Stimulated activated naive B cell treated with anti-CD40 and anti-IgM and Interleukin-4, amounts not matched to agents 10 μg/mL and 1 μg/mL and 100 μg/mL, for 72 hours (primary cell): ENCODE data around the gene CALCR.

ENCODE experiments used
- ATAC-seq, 2 donors: fragments of 150-1000 bp; cut with Tn5 transposase; replicated peaks; 2 replicates each; pipeline ENCODE4 v1.10.0; 2021; ENCODE audit warnings: moderate library complexity in 1 of 2
- DNase-seq: peaks from one replicate; pipeline ENCODE4 v3.0.0; 2021
- H3K27ac Mint-ChIP-seq: one replicate; pipeline ENCODE4 v1.8.0; 2022; ENCODE audit warnings: mild to moderate bottlenecking, mixed read lengths
- H3K27me3 Mint-ChIP-seq, 2 donors: one replicate each; pipeline ENCODE4 v1.8.0; 2022; ENCODE audit warnings: mixed read lengths in 2 of 2
- H3K36me3 Mint-ChIP-seq, 2 donors: one replicate each; pipeline ENCODE4 v1.8.0; 2022; ENCODE audit warnings: mixed read lengths in 2 of 2, mild to moderate bottlenecking in 1 of 2
- H3K4me1 Mint-ChIP-seq, 2 donors: one replicate each; pipeline ENCODE4 v1.8.0; 2022; ENCODE audit warnings: mixed read lengths in 2 of 2, mild to moderate bottlenecking in 1 of 2
- H3K4me3 Mint-ChIP-seq, 2 donors: one replicate each; pipeline ENCODE4 v1.8.0; 2022; ENCODE audit warnings: mild to moderate bottlenecking in 2 of 2, mixed read lengths in 2 of 2, moderate library complexity in 1 of 2
- H3K9me3 Mint-ChIP-seq, 2 donors: one replicate each; pipeline ENCODE4 v1.8.0; 2022; ENCODE audit warnings: mixed read lengths in 2 of 2, mild to moderate bottlenecking in 1 of 2

CALCR gene

GRCh38 chr7:93578762-93579161, 4.2 kb upstream of the CALCR start:
- DNase-seq (no peak), ATAC-seq (no peak)
- no peaks in the 10 kb centered on the region for H3K36me3 Mint-ChIP-seq
- H3K9me3 Mint-ChIP-seq = no peaks in the 10 kb centered on the region
- no peak overlapping the region for H3K27ac Mint-ChIP-seq
- H3K4me3 Mint-ChIP-seq = no peak overlapping the region
- H3K27me3 Mint-ChIP-seq = peaks cover 49 to 50% of the 10 kb centered on the region in 2 donors
- H3K4me1 Mint-ChIP-seq = peaks cover 12 to 23% of the 10 kb centered on the region in 2 donors

- no peak overlapping the region for H3K27ac Mint-ChIP-seq
- H3K27me3 Mint-ChIP-seq = peaks cover 42 to 51% of the 10 kb centered on the region in 2 donors
- no peak for DNase-seq
These were observed 1.3 kb upstream of the CALCR start for GRCh38 chr7:93575555-93576399.

GRCh38 chr7:93574269-93574645, 267 bp downstream of the CALCR start:
- no peak overlapping the region for H3K27ac Mint-ChIP-seq
- H3K9me3 Mint-ChIP-seq = no peaks in the 10 kb centered on the region
- H3K36me3 Mint-ChIP-seq = no peaks in the 10 kb centered on the region
- DNase-seq = no peak
- H3K4me3 Mint-ChIP-seq = peak overlapping the region; percentile 57 to 66
- H3K27me3 Mint-ChIP-seq = peaks cover 49 to 58% of the 10 kb centered on the region in 2 donors
- H3K4me1 Mint-ChIP-seq = peaks cover 12 to 23% of the 10 kb centered on the region in 2 donors
- no peak for ATAC-seq

More at GRCh38 chr7:93575555-93576399, 1.3 kb upstream of the CALCR start:
- Mint-ChIP-seq H3K4me1 (peaks cover 12 to 23% of the 10 kb centered on the region in 2 donors), H3K4me3 (peak overlapping the region; percentile 57 to 66), H3K36me3 (no peaks in the 10 kb centered on the region), H3K9me3 (no peaks in the 10 kb centered on the region)
- ATAC-seq = no peak

- H3K36me3 Mint-ChIP-seq = no peaks in the 10 kb centered on the region
- H3K4me1 Mint-ChIP-seq = peaks cover 2 to 8% of the 10 kb centered on the region in 2 donors
- DNase-seq = no peak
- no peaks in the 10 kb centered on the region for H3K9me3 Mint-ChIP-seq
- no peak for ATAC-seq
- peaks cover 22 to 31% of the 10 kb centered on the region in 2 donors for H3K27me3 Mint-ChIP-seq
- no peak overlapping the region for H3K4me3 Mint-ChIP-seq
- no peak overlapping the region for H3K27ac Mint-ChIP-seq
These were observed 5.3 kb downstream of the CALCR start for GRCh38 chr7:93569189-93569588.

- no peaks in the 10 kb centered on the region for H3K36me3 Mint-ChIP-seq
- DNase-seq (no peak), ATAC-seq (no peak)
- no peak overlapping the region for H3K4me3 Mint-ChIP-seq
- H3K27ac Mint-ChIP-seq = no peak overlapping the region
- H3K9me3 Mint-ChIP-seq = no peaks in the 10 kb centered on the region
- peaks cover 6 to 22% of the 10 kb centered on the region in 2 donors for H3K4me1 Mint-ChIP-seq
- peaks cover 19 to 20% of the 10 kb centered on the region in 2 donors for H3K27me3 Mint-ChIP-seq
These were observed 7.6 kb downstream of the CALCR start for GRCh38 chr7:93566876-93567275.

GRCh38 chr7:93563584-93563983, 10.9 kb downstream of the CALCR start:
- ATAC-seq = peak; percentile 42 to 48
- peaks cover 19 to 37% of the 10 kb centered on the region in 2 donors for H3K4me1 Mint-ChIP-seq
- no peak overlapping the region for H3K27ac Mint-ChIP-seq
- no peak overlapping the region for H3K4me3 Mint-ChIP-seq
- H3K36me3 Mint-ChIP-seq = no peaks in the 10 kb centered on the region
- DNase-seq = no peak
- H3K9me3 Mint-ChIP-seq = no peaks in the 10 kb centered on the region
- H3K27me3 Mint-ChIP-seq = peaks cover 5 to 6% of the 10 kb centered on the region in 2 donors

GRCh38 chr7:93562936-93563335, 11.6 kb downstream of the CALCR start:
- ATAC-seq (no peak), DNase-seq (no peak)
- no peak overlapping the region for H3K4me3 Mint-ChIP-seq
- peaks cover 19 to 39% of the 10 kb centered on the region in 2 donors for H3K4me1 Mint-ChIP-seq
- H3K27me3 Mint-ChIP-seq = no peaks in the 10 kb centered on the region
- no peak overlapping the region for H3K27ac Mint-ChIP-seq
- no peaks in the 10 kb centered on the region for H3K9me3 Mint-ChIP-seq
- H3K36me3 Mint-ChIP-seq = no peaks in the 10 kb centered on the region

GRCh38 chr7:93562106-93562505, 12.4 kb downstream of the CALCR start:
- Mint-ChIP-seq H3K27me3 (no peaks in the 10 kb centered on the region), H3K4me3 (no peak overlapping the region), H3K4me1 (peaks cover 19 to 37% of the 10 kb centered on the region in 2 donors), H3K27ac (no peak overlapping the region), H3K9me3 (no peaks in the 10 kb centered on the region), H3K36me3 (no peaks in the 10 kb centered on the region)
- no peak for DNase-seq
- no peak for ATAC-seq

- H3K4me3 Mint-ChIP-seq = peak overlapping the region; percentile 51 to 56
- H3K9me3 Mint-ChIP-seq = no peaks in the 10 kb centered on the region
- DNase-seq (no peak), ATAC-seq (peak; percentile 94 to 95)
- H3K4me1 Mint-ChIP-seq = peaks cover 18 to 32% of the 10 kb centered on the region in 2 donors
- H3K27ac Mint-ChIP-seq = peak overlapping the region; percentile 70
- no peaks in the 10 kb centered on the region for H3K36me3 Mint-ChIP-seq
- H3K27me3 Mint-ChIP-seq = no peaks in the 10 kb centered on the region
These were observed 14.7 kb downstream of the CALCR start for GRCh38 chr7:93559639-93560491.

- no peak overlapping the region for H3K4me3 Mint-ChIP-seq
- H3K27ac Mint-ChIP-seq = peak overlapping the region; percentile 38
- ATAC-seq = peak; percentile 45 to 54
- no peaks in the 10 kb centered on the region for H3K36me3 Mint-ChIP-seq
- H3K4me1 Mint-ChIP-seq = peaks cover 18 to 30% of the 10 kb centered on the region in 2 donors
- no peaks in the 10 kb centered on the region for H3K27me3 Mint-ChIP-seq
- no peaks in the 10 kb centered on the region for H3K9me3 Mint-ChIP-seq
- no peak for DNase-seq
These were observed 15.6 kb downstream of the CALCR start for GRCh38 chr7:93558705-93559614.

- H3K4me1 Mint-ChIP-seq = peaks cover 0 to 1% of the 10 kb centered on the region in 2 donors
- H3K27ac Mint-ChIP-seq = no peak overlapping the region
- no peaks in the 10 kb centered on the region for H3K36me3 Mint-ChIP-seq
- DNase-seq (no peak), ATAC-seq (no peak)
- H3K27me3 Mint-ChIP-seq = peaks cover 0 to 4% of the 10 kb centered on the region in 2 donors
- no peaks in the 10 kb centered on the region for H3K9me3 Mint-ChIP-seq
- no peak overlapping the region for H3K4me3 Mint-ChIP-seq
These were observed 22.6 kb downstream of the CALCR start for GRCh38 chr7:93551931-93552330.

- no peaks in the 10 kb centered on the region for H3K36me3 Mint-ChIP-seq
- H3K9me3 Mint-ChIP-seq = no peaks in the 10 kb centered on the region
- H3K27me3 Mint-ChIP-seq = peaks cover 0 to 4% of the 10 kb centered on the region in 2 donors
- no peak overlapping the region for H3K4me3 Mint-ChIP-seq
- H3K27ac Mint-ChIP-seq = no peak overlapping the region
- H3K4me1 Mint-ChIP-seq = peaks cover 0 to 1% of the 10 kb centered on the region in 2 donors
- ATAC-seq = peak in 1 of 2 donors; percentile 45
- DNase-seq = no peak
These were observed 23.2 kb downstream of the CALCR start for GRCh38 chr7:93551063-93551895.

- Mint-ChIP-seq H3K27ac (no peak overlapping the region), H3K4me3 (no peak overlapping the region), H3K27me3 (peaks cover 0 to 4% of the 10 kb centered on the region in 2 donors), H3K4me1 (peaks cover 0 to 1% of the 10 kb centered on the region in 2 donors), H3K36me3 (no peaks in the 10 kb centered on the region), H3K9me3 (no peaks in the 10 kb centered on the region)
- DNase-seq = no peak
- ATAC-seq = no peak
These were observed 26.8 kb downstream of the CALCR start for GRCh38 chr7:93547716-93548115.
